A549 (cell line): Measurements from ENCODE around the gene SEMA6B. TPM values are rescaled to one million over a fixed set of nuclear protein-coding genes. Genes with fewer than 3 reads are reported as not detected.

Source experiments
- ATAC-seq, 2 experiments: fragments of 200-7000 bp in 1 of 2; fragments of >200 bp in 1 of 2; cut with Nextera tagmentation in 1 of 2; cut with Tn5 transposase in 1 of 2; 3 replicates each; pipeline versions ENCODE4 v1.8.0 to v1.9.1; 2018 to 2020; ENCODE audit warnings: mild to moderate bottlenecking in 1 of 2, moderate library complexity in 1 of 2
- CTCF ChIA-PET: fragments of 300-600 bp; sonication (Branson Sonifier 250); formaldehyde crosslinking; extraction: SDS; loops from one replicate; lab custom pipeline; 2021; ENCODE audit warnings: antibody characterized with exemption, inconsistent platforms; lab: Yijun Ruan, JAX
- POLR2A ChIA-PET: fragments of 350-600 bp; formaldehyde crosslinking; extraction: SDS; loops from one replicate; lab custom pipeline; 2021; ENCODE audit warnings: antibody characterized with exemption, inconsistent platforms; lab: Yijun Ruan, JAX
- DNase-seq, 2 experiments: peaks; one replicate each; pipeline versions ENCODE4 v3.0.0 to v3.0.0-alpha.2; 2011 to 2016; ENCODE audit warnings: low read depth in 1 of 2, low spot score in 1 of 2
- FAIRE-seq: peaks from 2 replicates; lab custom pipeline; 2011; peaks lifted over from hg19 to GRCh38; lab: Jason Lieb, UNC
- H3K27ac ChIP-seq, 2 experiments: fragments of >200 bp; sonication (Bioruptor Twin); formaldehyde crosslinking; 3 replicates each; pipeline ENCODE4 v1.5.1; 2016 to 2017
- H3K4me1 ChIP-seq: fragments of >200 bp; sonication (Bioruptor Twin); formaldehyde crosslinking; 3 replicates; pipeline ENCODE4 v1.6.1; 2016
- H3K4me2 ChIP-seq: fragments of >200 bp; sonication (Bioruptor Twin); formaldehyde crosslinking; 3 replicates; pipeline ENCODE4 v1.6.1; 2016
- H3K4me3 ChIP-seq: fragments of >200 bp; sonication (Bioruptor Twin); formaldehyde crosslinking; 3 replicates; pipeline ENCODE4 v1.5.1; 2016
- H3K9me3 ChIP-seq: fragments of >200 bp; sonication (Bioruptor Twin); formaldehyde crosslinking; 3 replicates; pipeline ENCODE4 v1.6.1; 2016
- CBX2 ChIP-seq: fragments of 200-600 bp; sonication (generic); IDR thresholded peaks from 2 replicates; pipeline ENCODE4 v1.6.1; 2016; ENCODE audit warnings: low read depth, mild to moderate bottlenecking, borderline replicate concordance
- CEBPB ChIP-seq, 2 experiments: fragments of >200 bp in 1 of 2; sonication (Bioruptor Twin) in 1 of 2; formaldehyde crosslinking in 1 of 2; IDR thresholded peaks; 2 replicates each; pipeline ENCODE4 v1.6.1; 2012 to 2016
- CHD2 ChIP-seq: fragments of 150-350 bp; IDR thresholded peaks from 2 replicates; pipeline ENCODE4 v1.6.1; 2014; ENCODE audit warnings: low read length; ENCODE audit not compliant: partially characterized antibody
- CHD4 ChIP-seq: fragments of 200-600 bp; sonication (generic); IDR thresholded peaks from 2 replicates; pipeline ENCODE4 v1.6.1; 2016; ENCODE audit warnings: antibody characterized with exemption, mild to moderate bottlenecking, borderline replicate concordance
- CTCF ChIP-seq: fragments of >200 bp; sonication (Bioruptor Twin); formaldehyde crosslinking; IDR thresholded peaks from 3 replicates; pipeline ENCODE4 v1.5.1; 2016
- E2F6 ChIP-seq: IDR thresholded peaks from 2 replicates; pipeline ENCODE4 v1.6.1; 2012; ENCODE audit warnings: low read depth, borderline replicate concordance
- EHF ChIP-seq: fragments of 250-450 bp; sonication (Bioruptor Pico); IDR thresholded peaks from 2 replicates; pipeline ENCODE4 v1.5.0; 2020; ENCODE audit warnings: mild to moderate bottlenecking
- EHMT2 ChIP-seq: fragments of 200-600 bp; sonication (generic); IDR thresholded peaks from 2 replicates; pipeline ENCODE4 v1.6.1; 2016; ENCODE audit warnings: antibody characterized with exemption, low read depth, mild to moderate bottlenecking, moderate library complexity
- EP300 ChIP-seq, 2 experiments: fragments of >200 bp; sonication (Bioruptor Twin); formaldehyde crosslinking; IDR thresholded peaks; 2 replicates in 1 of 2; 3 replicates in 1 of 2; pipeline ENCODE4 v1.6.1; 2016 to 2017
- FOSB ChIP-seq: fragments of 250-450 bp; sonication (Bioruptor Pico); IDR thresholded peaks from 2 replicates; pipeline ENCODE4 v1.5.0; 2020; ENCODE audit warnings: mild to moderate bottlenecking, moderate library complexity
- HDAC2 ChIP-seq: fragments of 200-600 bp; sonication (generic); IDR thresholded peaks from 2 replicates; pipeline ENCODE4 v1.6.1; 2016
- HES2 ChIP-seq: fragments of >200 bp; sonication (Bioruptor Twin); formaldehyde crosslinking; IDR thresholded peaks from 2 replicates; pipeline ENCODE4 v1.6.1; 2016
- HMGXB4 ChIP-seq: fragments of 250-450 bp; sonication (Bioruptor Pico); IDR thresholded peaks from 2 replicates; pipeline ENCODE4 v1.5.0; 2021; ENCODE audit warnings: mild to moderate bottlenecking, moderate library complexity, borderline replicate concordance
- KDM5A ChIP-seq: fragments of 200-600 bp; sonication (generic); IDR thresholded peaks from 2 replicates; pipeline ENCODE4 v1.6.1; 2016; ENCODE audit warnings: antibody characterized with exemption, mild to moderate bottlenecking
- MAX ChIP-seq: IDR thresholded peaks from 2 replicates; pipeline ENCODE4 v1.6.1; 2012
- MAZ ChIP-seq: fragments of 150-350 bp; IDR thresholded peaks from 2 replicates; pipeline ENCODE4 v1.6.1; 2014; ENCODE audit warnings: antibody characterized with exemption, low read depth, low read length, borderline replicate concordance
- NFE2L2 ChIP-seq: fragments of 150-350 bp; conservative IDR thresholded peaks from 2 replicates; pipeline ENCODE4 v1.6.1; 2014; ENCODE audit warnings: low read length
- NPAS2 ChIP-seq: fragments of 250-450 bp; sonication (Bioruptor Pico); IDR thresholded peaks from 2 replicates; pipeline ENCODE4 v1.8.0; 2022; ENCODE audit warnings: mild to moderate bottlenecking, moderate library complexity, borderline replicate concordance
- POLR2AphosphoS2 ChIP-seq: conservative IDR thresholded peaks from 2 replicates; pipeline ENCODE4 v1.6.1; 2012; ENCODE audit warnings: low read length, improper control_type of control experiment, inconsistent platforms
- RARB ChIP-seq: fragments of 250-450 bp; sonication (Bioruptor Pico); IDR thresholded peaks from 2 replicates; pipeline ENCODE4 v1.8.0; 2021; ENCODE audit warnings: mild to moderate bottlenecking, moderate library complexity
- RCOR1 ChIP-seq: fragments of 150-350 bp; IDR thresholded peaks from 2 replicates; pipeline ENCODE4 v1.6.1; 2014; ENCODE audit warnings: antibody characterized with exemption, low read length, low read depth
- RFX5 ChIP-seq: fragments of 450-650 bp; IDR thresholded peaks from 2 replicates; pipeline ENCODE4 v1.7.1; 2014; ENCODE audit warnings: antibody characterized with exemption, mild to moderate bottlenecking, moderate library complexity
- RNF2 ChIP-seq: fragments of 200-600 bp; sonication (generic); IDR thresholded peaks from 2 replicates; pipeline ENCODE4 v1.6.1; 2016; ENCODE audit warnings: low read depth, mild to moderate bottlenecking, antibody characterized with exemption, moderate library complexity, borderline replicate concordance
- TFCP2L1 ChIP-seq: fragments of 250-450 bp; sonication (Bioruptor Pico); IDR thresholded peaks from 2 replicates; pipeline ENCODE4 v1.5.0; 2021; ENCODE audit warnings: mild to moderate bottlenecking
- TP53 ChIP-seq: fragments of 250-450 bp; sonication (Bioruptor Pico); IDR thresholded peaks from 2 replicates; pipeline ENCODE4 v1.5.0; 2021; ENCODE audit warnings: mild to moderate bottlenecking, moderate library complexity
- ZNF302 ChIP-seq: fragments of 250-450 bp; sonication (Bioruptor Pico); IDR thresholded peaks from 2 replicates; pipeline ENCODE4 v1.9.0; 2021; ENCODE audit warnings: inconsistent platforms, mild to moderate bottlenecking, moderate library complexity
- ZSCAN20 ChIP-seq: fragments of 250-450 bp; sonication (Bioruptor Pico); IDR thresholded peaks from 2 replicates; pipeline ENCODE4 v1.8.0; 2022; ENCODE audit warnings: mild to moderate bottlenecking, moderate library complexity
- WGBS: methylation state at CpG from one replicate; pipeline ENCODE4 v1.1.6; 2017; ENCODE audit errors: missing lambda C conversion rate; 5-methylcytosine and 5-hydroxymethylcytosine counted together
- polyA plus RNA-seq, 4 experiments: library from polyadenylated mRNA; depleted of rRNA in 3 of 4; stranded (reverse); fragments of >200 nt; fragmentation: RNase III in 1 of 4; extraction: RNeasy Plus Mini Kit Qiagen cat#74134 plus additional on column Dnase treatment in 1 of 4; gene quantifications; 2 replicates in 3 of 4; 3 replicates in 1 of 4; pipeline ENCODE4 v1.2.3, GENCODE V29; 2011 to 2017

SEMA6B gene
- polyA plus RNA-seq, 2 of the 4 experiments (the other 2 are of a cell fraction), result 5.7 to 9.0 TPM

- no peak overlapping the region for H3K4me2 ChIP-seq
- ChIA-PET CTCF (interaction anchor here (1.2 to 2.4 kb wide), 3 partner anchors 9 to 30 kb away, joined by 4 to 12 read pairs (median 4); no protein-coding TSS in a partner anchor), POLR2A (no interaction called here)
- no peaks in the 10 kb centered on the region for H3K9me3 ChIP-seq
- TF ChIP-seq NPAS2 (CRISPR knock-in tag) (no peak), CBX2 (no peak), RFX5 (no peak), RCOR1 (no peak), KDM5A (no peak), EHMT2 (no peak), CHD2 (no peak), CEBPB (IDR thresholded peaks at IDR 0.05) (no peak), HDAC2 (no peak), HMGXB4 (CRISPR knock-in tag) (no peak), ZSCAN20 (CRISPR knock-in tag) (no peak), CHD4 (no peak), ZNF302 (CRISPR knock-in tag) (no peak), MAZ (no peak), MAX (no peak), TP53 (CRISPR knock-in tag) (no peak)
- ATAC-seq (no peak), DNase-seq (no peak), FAIRE-seq (no peak)
- no peak overlapping the region for H3K4me3 ChIP-seq
- H3K27ac ChIP-seq, result no peak overlapping the region
- WGBS, result 84% methylated on average over 10 of the region's 27 CpGs
- no peaks in the 10 kb centered on the region for H3K4me1 ChIP-seq
These were observed 21.4 kb downstream of the SEMA6B start for GRCh38 chr19:4537953-4538600.

GRCh38 chr19:4536798-4537197 is 22.7 kb downstream of the SEMA6B start:
- no peak for FAIRE-seq
- ATAC-seq, result no peak
- H3K4me2 ChIP-seq, result no peak overlapping the region
- ChIA-PET POLR2A (no interaction called here), CTCF (interaction anchor here (3.5 kb wide), 1 partner anchor 13 kb away, joined by 51 read pairs; no protein-coding TSS in a partner anchor)
- no peak overlapping the region for H3K4me3 ChIP-seq
- no peak overlapping the region for H3K27ac ChIP-seq
- 33% methylated on average over 1 of the region's 5 CpGs for WGBS
- DNase-seq, result no peak
- no peaks in the 10 kb centered on the region for H3K9me3 ChIP-seq
- no peaks in the 10 kb centered on the region for H3K4me1 ChIP-seq
- TF ChIP-seq EHMT2 (no peak), TP53 (CRISPR knock-in tag) (no peak), RNF2 (no peak), CEBPB (IDR thresholded peaks at IDR 0.05) (no peak), POLR2AphosphoS2 (no peak), CTCF (no peak), EP300 (IDR thresholded peaks at IDR 0.05) (no peak), HES2 (no peak), TFCP2L1 (CRISPR knock-in tag) (no peak), RARB (CRISPR knock-in tag) (no peak), E2F6 (no peak), FOSB (CRISPR knock-in tag) (no peak), CHD4 (no peak), EHF (no peak), NFE2L2 (no peak)
